B cell (primary cell): ENCODE results near the gene KRT74. TPM values are rescaled to one million over a fixed set of nuclear protein-coding genes. Genes with fewer than 3 reads are reported as not detected.

ENCODE experiments used
- ATAC-seq: fragments of 200-7000 bp; cut with Tn5 transposase; one replicate; pipeline ENCODE4 v1.10.0; 2021; ENCODE audit warnings: low read depth, mild to moderate bottlenecking, moderate number of reproducible peaks, moderate library complexity
- CTCF ChIA-PET: fragments of 350-600 bp; sonication (Branson Sonifier 250); formaldehyde crosslinking; loops from one replicate; lab custom pipeline; 2021; ENCODE audit warnings: antibody characterized with exemption, inconsistent platforms; lab: Charles Lee
- POLR2A ChIA-PET: fragments of 350-600 bp; sonication (Branson Sonifier 250); formaldehyde crosslinking; loops from one replicate; lab custom pipeline; 2021; ENCODE audit warnings: antibody characterized with exemption; lab: Charles Lee
- DNase-seq: peaks from one replicate; pipeline ENCODE4 v3.0.0; 2013
- H2AFZ ChIP-seq: 2 replicates; pipeline ENCODE4 v1.6.1; 2012; ENCODE audit warnings: mild to moderate bottlenecking, low read depth, low read length; ENCODE audit not compliant: insufficient read depth, poor library complexity, severe bottlenecking
- H3K27ac ChIP-seq, 2 donors: 1 replicate in 1 of 2; 2 replicates in 1 of 2; pipeline ENCODE4 v1.5.1; 2012 to 2013; ENCODE audit warnings: low read length in 2 of 2, mild to moderate bottlenecking in 2 of 2, moderate library complexity in 1 of 2
- H3K27me3 ChIP-seq, 4 experiments: fragments of 200-600 bp in 1 of 4; sonication (generic) in 1 of 4; replicated peaks in 1 of 4; 1 replicate in 2 of 4; 2 replicates in 2 of 4; pipeline versions ENCODE4 v1.6.1 to v1.7.0; 2013 to 2016; ENCODE audit warnings: low read length in 3 of 4, mild to moderate bottlenecking in 2 of 4, mixed read lengths in 1 of 4, moderate library complexity in 1 of 4; ENCODE audit not compliant: insufficient read depth in 4 of 4, control insufficient read depth in 3 of 4; ENCODE audit errors: control extremely low read depth in 1 of 4
- H3K36me3 ChIP-seq, 2 experiments: replicated peaks in 1 of 2; 1 replicate in 1 of 2; 2 replicates in 1 of 2; pipeline versions ENCODE4 v1.6.1 to v1.7.1; 2013; ENCODE audit warnings: low read length in 1 of 2; ENCODE audit not compliant: insufficient read depth in 2 of 2, control insufficient read depth in 1 of 2; ENCODE audit errors: control extremely low read depth in 1 of 2, extremely low read depth in 1 of 2
- H3K4me1 ChIP-seq, 2 donors: fragments of 200-600 bp in 1 of 2; sonication (generic) in 1 of 2; 1 replicate in 1 of 2; 2 replicates in 1 of 2; pipeline versions ENCODE4 v1.5.1 to v1.6.1; 2013 to 2017; ENCODE audit warnings: low read length in 2 of 2; ENCODE audit not compliant: control insufficient read depth in 2 of 2, insufficient read depth in 2 of 2
- H3K4me2 ChIP-seq: replicated peaks from 2 replicates; pipeline ENCODE3; 2012; ENCODE audit warnings: mild to moderate bottlenecking, low read depth, low read length; ENCODE audit not compliant: poor library complexity, severe bottlenecking
- H3K4me3 ChIP-seq, 5 experiments: fragments of 200-600 bp in 1 of 5; sonication (generic) in 1 of 5; 1 replicate in 3 of 5; 2 replicates in 2 of 5; pipeline versions ENCODE4 v1.5.1 to v1.7.0; 2011 to 2016; ENCODE audit warnings: low read length in 4 of 5, mild to moderate bottlenecking in 4 of 5, low read depth in 2 of 5, control low read depth in 1 of 5, moderate library complexity in 1 of 5; ENCODE audit not compliant: insufficient read depth in 1 of 5; ENCODE audit errors: control extremely low read depth in 1 of 5, extremely low read depth in 1 of 5
- H3K79me2 ChIP-seq: fragments of 200-600 bp; sonication (generic); one replicate; pipeline ENCODE4 v1.6.0; 2016; ENCODE audit warnings: low read length; ENCODE audit not compliant: control insufficient read depth, insufficient read depth
- H3K9ac ChIP-seq: fragments of 200-600 bp; sonication (generic); 2 replicates; pipeline ENCODE4 v1.6.1; 2017; ENCODE audit warnings: mild to moderate bottlenecking, low read length, moderate library complexity
- H3K9me3 ChIP-seq, 3 donors: one replicate each; pipeline versions ENCODE4 v1.6.1 to v1.7.1; 2013; ENCODE audit warnings: low read length in 2 of 3; ENCODE audit not compliant: control insufficient read depth in 2 of 3, insufficient read depth in 1 of 3; ENCODE audit errors: control extremely low read depth in 1 of 3
- H4K20me1 ChIP-seq: 2 replicates; pipeline ENCODE4 v1.6.0; 2012; ENCODE audit warnings: mild to moderate bottlenecking, low read length; ENCODE audit not compliant: insufficient read depth, control insufficient read depth, poor library complexity, severe bottlenecking
- H3K27ac Mint-ChIP-seq: one replicate; pipeline ENCODE4 v1.8.0; 2021; ENCODE audit warnings: mixed read lengths
- H3K27me3 Mint-ChIP-seq: one replicate; pipeline ENCODE4 v1.8.0; 2021; ENCODE audit warnings: mixed read lengths
- H3K4me1 Mint-ChIP-seq: one replicate; pipeline ENCODE4 v1.8.0; 2021; ENCODE audit warnings: mixed read lengths
- H3K4me3 Mint-ChIP-seq: one replicate; pipeline ENCODE4 v1.8.0; 2021; ENCODE audit warnings: mixed read lengths
- H3K9me3 Mint-ChIP-seq: one replicate; pipeline ENCODE4 v1.8.0; 2022; ENCODE audit warnings: mixed read lengths; ENCODE audit not compliant: insufficient read depth
- EZH2 ChIP-seq: IDR thresholded peaks from 2 replicates; pipeline ENCODE4 v1.6.1; 2012; ENCODE audit warnings: borderline replicate concordance, low read depth, mild to moderate bottlenecking, moderate library complexity, low read length; ENCODE audit not compliant: insufficient read depth, poor library complexity, severe bottlenecking
- WGBS: methylation state at CpG from one replicate; pipeline ENCODE4 v1.1.5; 2013; ENCODE audit warnings: missing lambda C conversion rate; ENCODE audit not compliant: insufficient coverage; 5-methylcytosine and 5-hydroxymethylcytosine counted together
- intact Hi-C: fragments of 100-400 bp; cut with micrococcal nuclease; formaldehyde crosslinking; loops from one replicate; pipeline ENCODE4 v1.10.0; 2022
- polyA plus RNA-seq: library from polyadenylated mRNA; depleted of rRNA; stranded (reverse); fragments of >200 nt; gene quantifications from 2 replicates; pipeline ENCODE4 v1.2.3, GENCODE V29; 2012
- total RNA-seq, 2 donors: library from RNA; stranded (reverse); fragments of 120-200 nt in 1 of 2; gene quantifications; 1 replicate in 1 of 2; 2 replicates in 1 of 2; pipeline versions ENCODE4 v1.2.3 to v1.2.4, GENCODE V29; 2013 to 2022
- TF ChIP-seq, protein P1 (sequence below): fragments of 200-600 bp; IDR thresholded peaks from one replicate; pipeline ENCODE4 v1.8.0; 2022; ENCODE audit warnings: antibody characterized with exemption, mild to moderate bottlenecking

Gene KRT74
- total and polyA plus RNA-seq, 2 donors (not counting 1 experiment from before 2014, with no cell fraction given): not detected

- TF ChIP-seq EZH2: no peak
- TF ChIP-seq, protein P1, sequence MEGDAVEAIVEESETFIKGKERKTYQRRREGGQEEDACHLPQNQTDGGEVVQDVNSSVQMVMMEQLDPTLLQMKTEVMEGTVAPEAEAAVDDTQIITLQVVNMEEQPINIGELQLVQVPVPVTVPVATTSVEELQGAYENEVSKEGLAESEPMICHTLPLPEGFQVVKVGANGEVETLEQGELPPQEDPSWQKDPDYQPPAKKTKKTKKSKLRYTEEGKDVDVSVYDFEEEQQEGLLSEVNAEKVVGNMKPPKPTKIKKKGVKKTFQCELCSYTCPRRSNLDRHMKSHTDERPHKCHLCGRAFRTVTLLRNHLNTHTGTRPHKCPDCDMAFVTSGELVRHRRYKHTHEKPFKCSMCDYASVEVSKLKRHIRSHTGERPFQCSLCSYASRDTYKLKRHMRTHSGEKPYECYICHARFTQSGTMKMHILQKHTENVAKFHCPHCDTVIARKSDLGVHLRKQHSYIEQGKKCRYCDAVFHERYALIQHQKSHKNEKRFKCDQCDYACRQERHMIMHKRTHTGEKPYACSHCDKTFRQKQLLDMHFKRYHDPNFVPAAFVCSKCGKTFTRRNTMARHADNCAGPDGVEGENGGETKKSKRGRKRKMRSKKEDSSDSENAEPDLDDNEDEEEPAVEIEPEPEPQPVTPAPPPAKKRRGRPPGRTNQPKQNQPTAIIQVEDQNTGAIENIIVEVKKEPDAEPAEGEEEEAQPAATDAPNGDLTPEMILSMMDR: no peak
- Histone ChIP-seq H3K27ac (no peak overlapping the region), H3K4me1 (no peaks in the 10 kb centered on the region), H3K79me2 (no peaks in the 10 kb centered on the region), H3K36me3 (no peaks in the 10 kb centered on the region), H2AFZ (no peak overlapping the region), H3K27me3 (peaks cover 0 to 14% (median 3%) of the 10 kb centered on the region in 4 experiments), H3K9ac (no peak overlapping the region), H3K9me3 (no peaks in the 10 kb centered on the region), H4K20me1 (no peaks in the 10 kb centered on the region), H3K4me3 (no peak overlapping the region), H3K4me2 (no peak overlapping the region)
- Mint-ChIP-seq H3K9me3 (no peaks in the 10 kb centered on the region), H3K27ac (no peak overlapping the region), H3K4me1 (no peaks in the 10 kb centered on the region), H3K4me3 (no peak overlapping the region), H3K27me3 (peaks cover 32% of the 10 kb centered on the region)
- ATAC-seq: no peak
- DNase-seq: no peak
- ChIA-PET POLR2A (no interaction called here), CTCF (no interaction called here)
- intact Hi-C loops: no loop called here
- no CpG with 5 or more reads among the region's 1 CpG for WGBS
Observed at GRCh38 chr12:52605542-52605941, 31.9 kb upstream of the KRT74 start.

DNA sequence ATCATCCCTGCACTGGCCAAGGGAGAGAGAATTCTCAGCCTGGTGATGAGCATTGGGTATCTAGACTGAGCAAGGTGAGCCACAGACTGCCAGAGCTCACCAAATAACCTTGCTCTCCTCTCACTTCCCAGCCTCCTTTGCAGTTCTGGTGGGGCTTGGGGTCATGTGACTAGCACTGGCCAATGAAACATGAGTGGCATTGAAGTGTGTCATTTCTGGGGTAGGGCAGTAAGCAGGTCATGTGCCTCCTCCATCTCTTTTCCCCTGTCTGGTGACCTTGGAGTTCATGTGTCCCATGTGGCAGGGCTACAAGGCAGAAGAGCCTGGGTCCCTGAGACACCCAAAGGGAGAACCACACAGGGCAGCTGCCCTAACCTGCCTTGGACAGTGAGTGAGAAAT, 31.2 kb upstream of the KRT74 start:
- H3K27ac Mint-ChIP-seq: no peak overlapping the region
- DNase-seq (no peak), ATAC-seq (no peak)

More for the DNA sequence above, 31.2 kb upstream of the KRT74 start:
- Histone ChIP-seq H3K9ac (no peak overlapping the region), H3K79me2 (no peaks in the 10 kb centered on the region), H3K27ac (no peak overlapping the region), H3K4me2 (no peak overlapping the region), H2AFZ (no peak overlapping the region), H3K36me3 (no peaks in the 10 kb centered on the region), H3K27me3 (peaks cover 0 to 14% (median 4%) of the 10 kb centered on the region in 4 experiments), H3K4me1 (no peaks in the 10 kb centered on the region), H4K20me1 (no peaks in the 10 kb centered on the region), H3K9me3 (no peaks in the 10 kb centered on the region), H3K4me3 (no peak overlapping the region)
- intact Hi-C loops: no loop called here
- H3K4me1 Mint-ChIP-seq: no peaks in the 10 kb centered on the region
- ChIA-PET CTCF (no interaction called here), POLR2A (no interaction called here)
- TF ChIP-seq, protein P1: no peak
- TF ChIP-seq EZH2: no peak
- no peaks in the 10 kb centered on the region for H3K9me3 Mint-ChIP-seq
- no peak overlapping the region for H3K4me3 Mint-ChIP-seq
- peaks cover 38% of the 10 kb centered on the region for H3K27me3 Mint-ChIP-seq
